Subcutaneous preadipocyte (primary cell): ENCODE measurements around the gene TTC21B. TPM values are rescaled to one million over a fixed set of nuclear protein-coding genes. Genes with fewer than 3 reads are reported as not detected.

Experiments used
- total RNA-seq: library from RNA; depleted of rRNA; stranded (reverse); fragments of >200 nt; gene quantifications from 2 replicates; pipeline ENCODE4 v1.2.3, GENCODE V29; 2012

TTC21B gene
- total RNA-seq = 21.3 and 32.3 TPM in 2 replicates

GRCh38 chr2:165953655-165954606 is at the start of gene TTC21B:
Gene TTC21B (minus strand): TSS chr2:165953776. CDS start chr2:165953705, 71 bp downstream.

Other genes starting within 250 kb of the TTC21B start
- gene GALNT3, start 159.5 kb downstream of the TTC21B start, total RNA-seq = under 0.01 and 0.20 TPM in 2 replicates
- gene SCN1A, start 174.2 kb upstream of the TTC21B start, total RNA-seq = 0.37 and 2.0 TPM in 2 replicates